Measurements from ENCODE around the gene GOLGA6L24.
"Not testable (repeated sequence)": the region's sequence is repeated elsewhere in the genome, so short reads cannot be mapped to it uniquely, and the experiment has no call there.

DNA sequence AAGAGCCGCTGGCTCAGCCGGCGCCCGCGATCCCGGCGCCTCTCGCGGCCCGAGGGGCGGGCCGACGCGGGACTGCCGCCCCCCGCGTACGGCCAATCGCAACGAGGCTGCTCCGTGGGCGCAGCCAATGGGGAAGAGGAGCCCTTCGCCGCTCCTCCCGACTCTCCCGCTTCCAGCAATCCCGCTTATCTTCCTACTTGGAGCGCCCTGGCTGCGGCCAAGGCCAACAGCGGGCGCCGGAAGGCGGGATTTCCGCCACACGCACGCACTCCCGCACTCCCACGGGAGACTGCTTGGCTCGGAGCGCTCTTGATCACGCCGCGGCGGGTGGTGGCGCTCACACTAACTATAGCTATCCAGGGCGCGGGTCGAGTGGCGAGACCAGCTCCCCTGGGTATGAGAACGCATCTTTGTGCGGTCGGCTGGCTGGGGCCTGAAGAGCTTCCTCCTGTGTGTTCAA, 35.7 kb downstream of the GOLGA6L24 start, which contains the start of gene HERC2:
- TF ChIP-seq, protein P1, sequence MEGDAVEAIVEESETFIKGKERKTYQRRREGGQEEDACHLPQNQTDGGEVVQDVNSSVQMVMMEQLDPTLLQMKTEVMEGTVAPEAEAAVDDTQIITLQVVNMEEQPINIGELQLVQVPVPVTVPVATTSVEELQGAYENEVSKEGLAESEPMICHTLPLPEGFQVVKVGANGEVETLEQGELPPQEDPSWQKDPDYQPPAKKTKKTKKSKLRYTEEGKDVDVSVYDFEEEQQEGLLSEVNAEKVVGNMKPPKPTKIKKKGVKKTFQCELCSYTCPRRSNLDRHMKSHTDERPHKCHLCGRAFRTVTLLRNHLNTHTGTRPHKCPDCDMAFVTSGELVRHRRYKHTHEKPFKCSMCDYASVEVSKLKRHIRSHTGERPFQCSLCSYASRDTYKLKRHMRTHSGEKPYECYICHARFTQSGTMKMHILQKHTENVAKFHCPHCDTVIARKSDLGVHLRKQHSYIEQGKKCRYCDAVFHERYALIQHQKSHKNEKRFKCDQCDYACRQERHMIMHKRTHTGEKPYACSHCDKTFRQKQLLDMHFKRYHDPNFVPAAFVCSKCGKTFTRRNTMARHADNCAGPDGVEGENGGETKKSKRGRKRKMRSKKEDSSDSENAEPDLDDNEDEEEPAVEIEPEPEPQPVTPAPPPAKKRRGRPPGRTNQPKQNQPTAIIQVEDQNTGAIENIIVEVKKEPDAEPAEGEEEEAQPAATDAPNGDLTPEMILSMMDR (IDR thresholded peaks at IDR 0.05 in 2 of 3, conservative IDR thresholded peaks at IDR 0.05 in 1 of 3; ENCODE audit: control insufficient read depth in 2 of 3, extremely low read depth in 1 of 3, insufficient read depth in 1 of 3, low read depth in 3 of 3, low read length in 3 of 3): not testable (repeated sequence)
- TF ChIP-seq, protein P2, sequence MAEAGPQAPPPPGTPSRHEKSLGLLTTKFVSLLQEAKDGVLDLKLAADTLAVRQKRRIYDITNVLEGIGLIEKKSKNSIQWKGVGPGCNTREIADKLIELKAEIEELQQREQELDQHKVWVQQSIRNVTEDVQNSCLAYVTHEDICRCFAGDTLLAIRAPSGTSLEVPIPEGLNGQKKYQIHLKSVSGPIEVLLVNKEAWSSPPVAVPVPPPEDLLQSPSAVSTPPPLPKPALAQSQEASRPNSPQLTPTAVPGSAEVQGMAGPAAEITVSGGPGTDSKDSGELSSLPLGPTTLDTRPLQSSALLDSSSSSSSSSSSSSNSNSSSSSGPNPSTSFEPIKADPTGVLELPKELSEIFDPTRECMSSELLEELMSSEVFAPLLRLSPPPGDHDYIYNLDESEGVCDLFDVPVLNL (IDR thresholded peaks at IDR 0.05; ENCODE audit: low read depth, low read length): not testable (repeated sequence)
- not testable (repeated sequence) for TF ChIP-seq EED (IDR thresholded peaks at IDR 0.05; ENCODE audit: low read depth); EZH2 (IDR thresholded peaks at IDR 0.05; ENCODE audit: borderline replicate concordance, control insufficient read depth, low read depth, low read length); HDAC6 (IDR thresholded peaks at IDR 0.05; ENCODE audit: unreplicated experiment); POLR2AphosphoS5 (IDR thresholded peaks at IDR 0.05; ENCODE audit: low read length); POLR2A (IDR thresholded peaks at IDR 0.05; ENCODE audit: low read depth, low read length); CREM (IDR thresholded peaks at IDR 0.05; ENCODE audit: low read depth); CREB1 (IDR thresholded peaks at IDR 0.05; ENCODE audit: low read depth); NR2C2 (IDR thresholded peaks at IDR 0.05; ENCODE audit: borderline replicate concordance, control insufficient read depth, insufficient read length, low read depth); CHD2 (IDR thresholded peaks at IDR 0.05; ENCODE audit: borderline replicate concordance, low read depth, low read length); NFYB (IDR thresholded peaks at IDR 0.05; ENCODE audit: insufficient read depth, low read depth, low read length)
- TF ChIP-seq, protein P3, sequence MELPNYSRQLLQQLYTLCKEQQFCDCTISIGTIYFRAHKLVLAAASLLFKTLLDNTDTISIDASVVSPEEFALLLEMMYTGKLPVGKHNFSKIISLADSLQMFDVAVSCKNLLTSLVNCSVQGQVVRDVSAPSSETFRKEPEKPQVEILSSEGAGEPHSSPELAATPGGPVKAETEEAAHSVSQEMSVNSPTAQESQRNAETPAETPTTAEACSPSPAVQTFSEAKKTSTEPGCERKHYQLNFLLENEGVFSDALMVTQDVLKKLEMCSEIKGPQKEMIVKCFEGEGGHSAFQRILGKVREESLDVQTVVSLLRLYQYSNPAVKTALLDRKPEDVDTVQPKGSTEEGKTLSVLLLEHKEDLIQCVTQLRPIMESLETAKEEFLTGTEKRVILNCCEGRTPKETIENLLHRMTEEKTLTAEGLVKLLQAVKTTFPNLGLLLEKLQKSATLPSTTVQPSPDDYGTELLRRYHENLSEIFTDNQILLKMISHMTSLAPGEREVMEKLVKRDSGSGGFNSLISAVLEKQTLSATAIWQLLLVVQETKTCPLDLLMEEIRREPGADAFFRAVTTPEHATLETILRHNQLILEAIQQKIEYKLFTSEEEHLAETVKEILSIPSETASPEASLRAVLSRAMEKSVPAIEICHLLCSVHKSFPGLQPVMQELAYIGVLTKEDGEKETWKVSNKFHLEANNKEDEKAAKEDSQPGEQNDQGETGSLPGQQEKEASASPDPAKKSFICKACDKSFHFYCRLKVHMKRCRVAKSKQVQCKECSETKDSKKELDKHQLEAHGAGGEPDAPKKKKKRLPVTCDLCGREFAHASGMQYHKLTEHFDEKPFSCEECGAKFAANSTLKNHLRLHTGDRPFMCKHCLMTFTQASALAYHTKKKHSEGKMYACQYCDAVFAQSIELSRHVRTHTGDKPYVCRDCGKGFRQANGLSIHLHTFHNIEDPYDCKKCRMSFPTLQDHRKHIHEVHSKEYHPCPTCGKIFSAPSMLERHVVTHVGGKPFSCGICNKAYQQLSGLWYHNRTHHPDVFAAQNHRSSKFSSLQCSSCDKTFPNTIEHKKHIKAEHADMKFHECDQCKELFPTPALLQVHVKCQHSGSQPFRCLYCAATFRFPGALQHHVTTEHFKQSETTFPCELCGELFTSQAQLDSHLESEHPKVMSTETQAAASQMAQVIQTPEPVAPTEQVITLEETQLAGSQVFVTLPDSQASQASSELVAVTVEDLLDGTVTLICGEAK (IDR thresholded peaks at IDR 0.05; ENCODE audit: borderline replicate concordance): not testable (repeated sequence)
